ENCODE data around the gene SDHAF1.

The SDHAF1 gene

DNA sequence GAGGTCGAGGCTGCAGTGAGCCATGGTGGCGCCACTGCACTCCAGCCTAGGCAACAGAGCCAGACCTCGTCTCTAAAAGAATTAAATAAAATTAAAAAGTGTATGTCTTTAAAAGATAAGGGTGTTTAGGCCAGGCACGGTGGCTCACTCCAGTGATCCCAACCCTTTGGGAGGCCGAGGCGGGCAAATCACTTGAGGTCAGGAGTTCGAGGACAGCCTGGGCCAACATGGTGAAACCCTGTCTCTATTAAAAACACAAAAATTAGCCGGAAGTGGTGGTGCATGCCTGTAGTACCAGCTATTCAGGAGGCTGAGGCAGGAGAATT, 7.5 kb upstream of the SDHAF1 start:
- DNase-seq, result no peak

DNA sequence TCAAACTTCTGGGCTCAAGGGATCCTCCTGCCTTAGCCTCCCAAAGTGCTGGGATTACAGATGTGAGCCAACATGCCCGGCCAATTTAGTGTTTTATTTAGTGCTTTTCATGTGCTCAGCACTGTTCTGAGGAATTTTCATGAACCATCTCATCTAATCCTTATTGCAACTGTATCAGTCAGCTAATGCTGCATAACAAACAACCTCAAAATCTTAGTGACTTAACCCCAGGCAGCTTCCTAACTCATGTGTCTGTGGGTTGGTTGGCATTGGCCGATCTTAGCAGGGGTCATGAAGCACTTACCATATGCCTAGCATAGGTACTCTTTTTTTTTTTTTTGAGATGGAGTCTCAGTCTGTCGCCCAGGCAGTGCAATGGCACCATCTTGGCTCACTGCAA, 6.2 kb upstream of the SDHAF1 start:
- DNase-seq, result no peak

DNA sequence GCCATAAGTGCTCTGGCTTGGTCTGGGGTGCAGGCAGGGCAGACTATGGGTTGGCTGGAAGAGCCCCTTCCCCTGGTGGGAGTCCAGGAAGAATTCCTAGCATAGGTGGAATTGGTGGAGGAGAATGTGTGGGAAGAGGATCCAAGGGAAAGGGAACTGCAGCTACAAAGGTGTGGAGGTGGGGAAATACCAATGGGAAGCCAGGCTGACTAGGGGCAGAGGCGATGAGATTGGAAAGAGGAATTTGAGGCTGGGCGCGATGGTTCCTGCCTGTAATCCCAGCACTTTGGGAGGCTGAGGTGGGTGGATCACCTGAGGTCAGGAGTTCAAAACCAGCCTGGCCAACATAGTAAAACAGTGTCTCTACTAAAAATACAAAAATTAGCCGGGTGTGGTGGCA, 4.8 kb upstream of the SDHAF1 start:
- DNase-seq, result no peak

DNA sequence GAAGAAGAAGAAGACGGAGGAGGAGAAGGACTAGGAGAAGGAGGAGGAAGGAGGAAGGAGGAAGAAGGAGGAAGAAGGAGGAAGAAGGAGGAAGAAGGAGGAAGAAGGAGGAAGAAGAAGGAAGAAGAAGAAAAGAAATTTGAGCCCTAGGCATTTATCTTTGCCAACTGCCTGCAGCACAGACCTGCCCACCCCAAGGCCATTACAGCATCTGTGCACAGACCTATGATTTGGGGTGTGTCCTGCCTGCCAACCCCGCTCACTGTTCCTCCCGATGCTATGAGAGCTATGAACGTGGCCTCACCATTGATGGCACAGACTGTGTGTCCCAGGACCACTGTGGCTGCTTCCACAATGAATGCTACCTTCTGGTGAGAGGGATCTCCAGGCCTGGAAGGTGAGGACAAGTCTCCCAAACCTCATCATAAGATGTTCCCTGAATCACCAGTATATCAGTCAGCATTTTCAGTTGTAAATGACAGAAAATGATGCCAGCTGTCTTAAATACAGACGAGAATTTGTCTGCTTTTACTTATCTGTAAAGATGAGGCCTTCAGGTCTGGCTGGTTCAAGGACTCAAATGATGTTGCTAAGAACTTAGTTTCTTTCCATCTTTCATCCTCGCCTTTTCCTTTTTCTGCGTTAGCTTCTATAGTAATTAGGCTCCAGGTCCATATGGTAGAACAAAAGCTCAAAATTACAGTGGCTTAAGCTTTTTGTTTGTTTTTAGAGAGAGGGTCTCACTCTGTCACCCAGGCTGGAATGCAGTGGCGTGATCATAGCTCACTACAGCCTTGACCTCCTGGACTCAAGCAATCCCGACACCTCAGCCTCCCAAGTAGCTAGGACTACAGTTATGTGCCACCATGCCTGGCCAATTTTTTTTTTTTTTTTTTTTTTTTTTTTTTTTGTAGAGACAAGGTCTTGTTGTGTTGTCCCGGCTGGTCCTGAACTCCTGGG, 3.9 kb upstream of the SDHAF1 start:
- no peak for DNase-seq

DNA sequence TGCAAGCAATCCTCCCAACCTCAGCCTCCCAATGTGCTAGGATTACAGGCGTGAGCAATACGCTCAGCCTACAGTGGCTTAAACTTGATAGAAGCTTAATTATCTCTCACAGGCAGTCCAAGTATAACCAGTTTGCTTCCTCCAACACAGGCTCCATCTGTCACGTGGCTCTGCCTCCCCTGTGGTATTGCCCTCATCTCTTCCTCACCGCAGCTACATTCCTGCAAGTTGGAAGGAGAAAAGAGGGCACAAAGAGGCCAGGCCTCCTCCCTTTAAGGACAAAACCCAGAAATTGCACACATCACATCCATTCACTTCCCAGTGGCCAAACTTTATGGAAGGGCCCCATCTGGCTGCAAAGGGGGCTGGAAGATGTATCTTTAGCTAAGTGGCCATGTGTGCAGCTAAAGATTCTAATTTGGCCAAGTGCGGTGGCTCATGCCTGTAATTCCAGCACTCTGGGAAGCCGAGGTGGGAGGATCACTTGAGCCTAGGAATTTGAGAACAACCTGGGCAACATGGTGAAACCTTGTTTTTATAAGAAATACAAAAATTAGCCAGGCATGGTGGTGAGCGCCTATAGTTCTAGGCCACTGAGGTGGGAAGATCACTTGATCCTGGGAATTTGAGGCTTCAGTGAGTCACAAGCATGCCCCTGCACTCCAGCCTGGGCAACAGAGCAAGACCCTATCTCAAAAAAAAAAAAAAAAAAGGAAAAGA, 3.1 kb upstream of the SDHAF1 start:
- no peak for DNase-seq

DNA sequence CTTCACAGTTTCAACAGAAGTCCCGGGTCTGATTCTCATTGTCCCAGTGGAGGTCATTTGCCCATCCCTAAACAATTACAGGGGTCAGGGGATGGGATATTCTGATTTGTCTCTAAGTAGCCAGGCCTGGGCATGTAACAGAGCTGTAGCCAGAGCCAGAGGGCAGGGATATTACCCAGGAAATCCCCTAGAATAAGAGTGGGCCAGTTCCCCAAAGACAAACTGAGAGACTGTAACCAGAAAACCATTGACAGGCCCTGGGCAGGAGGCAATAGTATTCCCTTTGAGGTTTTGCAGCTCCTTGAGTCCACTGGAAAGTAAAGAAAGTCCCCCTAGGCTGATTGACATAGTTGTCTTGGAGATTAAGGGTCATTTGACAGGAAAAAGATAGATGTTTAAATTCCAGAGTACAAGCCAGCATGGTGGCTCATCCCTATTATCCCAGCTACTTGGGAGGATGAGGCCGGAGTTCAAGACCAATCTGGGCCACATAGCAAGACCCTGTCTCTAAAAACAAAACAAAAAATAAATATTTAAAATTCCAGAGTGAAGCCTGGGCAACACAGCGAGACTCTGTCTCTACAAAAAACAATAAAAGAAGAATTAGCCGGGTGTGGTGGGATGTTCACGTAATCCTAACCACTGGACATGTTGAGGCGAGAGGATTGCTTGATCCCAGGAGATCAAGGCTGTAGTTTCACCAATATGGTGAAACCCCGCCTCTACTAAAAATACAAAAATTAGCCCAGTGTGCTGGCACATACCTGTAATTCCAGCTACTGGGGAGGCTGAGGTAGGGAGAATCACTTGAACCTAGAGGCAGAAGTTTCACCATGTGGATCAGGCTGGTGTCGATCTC, 1.9 kb upstream of the SDHAF1 start:
- DNase-seq, result no peak

DNA sequence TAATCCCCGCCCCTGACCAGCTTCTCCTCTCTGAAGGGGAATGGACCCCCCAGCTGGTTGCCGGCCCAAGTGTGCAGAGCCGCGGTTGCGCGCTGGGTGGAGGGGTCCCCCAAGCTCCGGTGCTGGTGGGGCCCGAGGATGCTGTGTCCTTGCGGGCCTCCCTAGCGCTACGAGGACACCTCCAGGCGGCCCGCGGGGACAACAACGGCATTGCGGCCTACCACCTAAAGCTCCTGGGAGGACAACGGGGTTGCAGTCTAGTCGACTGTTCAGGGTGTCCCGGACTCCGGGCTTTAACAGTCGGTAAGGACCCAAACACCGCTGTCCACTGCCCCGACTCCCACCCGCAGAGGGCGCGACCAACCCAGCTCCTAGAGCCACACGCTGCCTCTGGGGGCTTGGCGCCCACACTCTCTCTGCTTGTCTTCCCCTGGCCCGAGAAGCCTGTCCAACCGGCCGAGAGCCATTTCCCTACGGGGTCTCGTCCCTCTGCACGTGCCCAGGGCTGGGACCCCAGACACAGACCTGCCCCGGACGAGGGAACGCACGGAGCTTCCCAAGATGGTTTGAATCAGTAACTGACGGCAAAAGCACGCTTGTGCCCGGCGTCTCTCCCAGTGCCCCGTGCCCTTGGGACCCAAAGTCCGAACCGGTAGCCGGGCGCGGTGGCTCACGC, 927 bp upstream of the SDHAF1 start:
- DNase-seq, result no peak

DNA sequence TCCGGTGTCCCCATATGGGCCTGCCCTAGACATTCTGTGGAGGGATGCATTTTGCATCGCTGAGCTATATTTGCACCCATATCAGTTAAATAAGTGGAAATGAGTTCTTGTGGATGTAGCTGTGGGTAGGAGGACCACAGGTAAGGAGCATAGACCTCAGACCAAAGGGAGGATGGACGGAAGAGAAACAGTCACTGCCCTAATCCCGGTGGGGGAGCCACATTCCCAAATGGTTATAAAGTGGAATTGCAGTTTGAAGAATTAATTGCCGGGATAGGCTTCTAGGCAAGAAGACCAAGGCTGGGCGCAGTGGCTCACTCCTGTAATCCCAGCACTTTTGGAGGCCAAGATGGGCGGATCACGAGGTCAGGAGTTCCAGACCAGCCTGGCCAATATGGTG, 1.8 kb downstream of the SDHAF1 start:
- no peak for DNase-seq

DNA sequence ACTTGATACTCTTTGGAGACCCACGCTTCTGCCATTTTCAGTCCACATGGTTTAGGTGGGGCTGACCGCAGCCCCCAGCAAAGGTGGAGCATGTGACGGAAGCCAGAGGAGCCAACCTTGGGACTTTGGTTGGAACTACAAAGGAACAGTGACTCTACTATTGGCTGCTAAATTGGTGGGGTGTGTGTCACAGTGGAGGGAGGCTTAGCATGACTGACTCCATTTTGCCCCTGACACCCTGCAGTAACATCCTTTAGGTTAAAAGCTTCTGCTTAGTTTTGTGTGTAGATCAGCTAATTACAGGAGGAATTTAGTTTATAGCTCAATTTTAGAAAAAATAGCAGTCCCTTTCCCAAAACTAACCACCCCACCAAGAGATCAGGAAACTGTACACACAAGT, 6.6 kb downstream of the SDHAF1 start:
- DNase-seq, result no peak

DNA sequence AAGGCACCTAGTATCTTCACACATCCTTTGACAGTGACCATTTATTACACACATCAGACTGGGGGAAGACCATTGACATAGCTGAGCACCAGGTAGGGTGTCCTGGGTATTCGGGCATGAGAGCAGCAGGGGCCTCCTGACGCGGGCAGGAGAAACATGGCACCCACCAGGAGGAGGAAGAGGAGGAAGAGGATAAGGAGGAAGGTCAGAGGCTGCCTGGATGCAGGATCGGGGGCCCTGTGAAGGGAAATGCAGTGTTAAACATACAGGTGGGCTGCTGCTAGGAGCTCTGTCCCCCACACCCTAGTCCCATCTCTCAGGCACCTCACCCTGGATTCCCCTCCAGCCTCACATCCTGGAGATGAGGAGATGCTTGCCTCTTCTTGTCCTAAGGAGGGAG, 8.3 kb downstream of the SDHAF1 start:
- no peak for DNase-seq

DNA sequence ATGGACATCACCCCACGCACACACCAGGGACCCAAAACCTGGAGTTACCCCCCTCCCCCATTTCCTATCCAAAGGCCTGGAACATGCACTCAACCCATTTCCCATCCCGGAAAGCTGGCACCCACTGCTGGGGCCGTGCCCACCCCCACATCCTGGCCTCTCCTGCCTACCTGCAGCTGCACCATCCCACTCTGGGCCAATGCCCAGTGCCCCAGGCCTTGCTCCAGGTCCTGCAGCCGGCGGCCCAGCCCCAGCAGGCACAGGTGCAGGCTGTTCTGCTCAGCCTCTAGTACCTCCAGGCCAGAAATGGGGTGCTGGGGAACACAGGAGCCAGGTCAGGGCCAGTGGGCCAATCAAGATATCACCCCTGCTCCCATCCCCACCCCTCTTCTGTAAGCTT, 12.0 kb downstream of the SDHAF1 start:
- DNase-seq, result no peak

DNA sequence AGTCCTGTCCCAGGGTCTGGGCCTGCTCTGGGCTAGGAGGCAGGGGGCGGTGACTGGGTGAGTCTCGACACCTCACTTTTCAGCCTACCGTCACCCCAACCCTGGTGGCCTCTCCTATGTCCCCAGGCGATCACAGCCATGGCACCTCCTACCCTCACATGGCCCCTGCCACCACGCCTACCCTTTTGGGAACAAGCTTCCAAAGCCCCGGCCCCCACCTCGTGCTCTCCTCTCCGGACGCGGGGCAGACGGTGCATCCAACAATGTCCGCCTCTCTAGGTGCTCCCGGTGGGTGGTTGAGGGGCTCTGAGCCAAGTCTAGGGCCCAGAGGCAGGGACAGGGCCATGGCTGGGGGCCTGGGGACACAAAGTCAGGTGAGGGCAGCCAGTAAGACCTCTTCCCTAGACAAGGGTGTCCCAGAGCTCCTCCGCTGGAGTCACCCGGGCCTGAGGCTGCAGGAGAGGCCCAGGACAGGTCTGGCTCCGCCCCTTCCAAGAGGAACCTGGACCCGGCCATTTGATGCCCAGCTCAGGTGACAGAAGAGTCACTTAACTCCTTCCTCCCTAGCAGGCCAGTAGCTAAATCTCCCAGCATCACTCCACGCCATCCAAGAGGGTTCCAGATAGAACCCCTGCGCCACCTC, 13.5 kb downstream of the SDHAF1 start, which contains the start of gene SYNE4:
Gene SYNE4 (minus strand): TSS at position 478 of the 643 bp plus-strand sequence. CDS start 132 bp downstream, at position 346.
- no peak for DNase-seq

DNA sequence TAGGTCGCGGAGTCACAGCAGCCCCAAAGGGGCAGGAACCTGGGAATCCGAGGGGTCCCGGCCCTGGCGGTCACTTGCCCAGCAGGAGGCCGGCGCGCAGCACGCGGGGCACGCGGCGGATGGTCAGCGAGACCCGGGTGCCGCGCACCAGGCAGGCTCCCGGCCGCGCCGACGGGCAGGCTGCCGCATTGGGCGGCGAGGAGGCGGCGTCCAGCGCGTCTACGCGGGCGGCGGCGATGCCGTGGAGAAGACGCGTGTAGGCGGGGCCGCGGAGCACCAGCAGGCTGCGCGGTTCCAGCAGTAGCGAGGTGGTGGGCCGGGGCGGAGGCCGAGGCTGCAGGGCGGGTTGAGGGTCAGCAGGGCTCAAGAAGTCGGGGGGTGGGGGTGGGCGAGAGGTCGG, 14.2 kb downstream of the SDHAF1 start:
- DNase-seq, result peak in 1 of 2 experiments; percentile 12

DNA sequence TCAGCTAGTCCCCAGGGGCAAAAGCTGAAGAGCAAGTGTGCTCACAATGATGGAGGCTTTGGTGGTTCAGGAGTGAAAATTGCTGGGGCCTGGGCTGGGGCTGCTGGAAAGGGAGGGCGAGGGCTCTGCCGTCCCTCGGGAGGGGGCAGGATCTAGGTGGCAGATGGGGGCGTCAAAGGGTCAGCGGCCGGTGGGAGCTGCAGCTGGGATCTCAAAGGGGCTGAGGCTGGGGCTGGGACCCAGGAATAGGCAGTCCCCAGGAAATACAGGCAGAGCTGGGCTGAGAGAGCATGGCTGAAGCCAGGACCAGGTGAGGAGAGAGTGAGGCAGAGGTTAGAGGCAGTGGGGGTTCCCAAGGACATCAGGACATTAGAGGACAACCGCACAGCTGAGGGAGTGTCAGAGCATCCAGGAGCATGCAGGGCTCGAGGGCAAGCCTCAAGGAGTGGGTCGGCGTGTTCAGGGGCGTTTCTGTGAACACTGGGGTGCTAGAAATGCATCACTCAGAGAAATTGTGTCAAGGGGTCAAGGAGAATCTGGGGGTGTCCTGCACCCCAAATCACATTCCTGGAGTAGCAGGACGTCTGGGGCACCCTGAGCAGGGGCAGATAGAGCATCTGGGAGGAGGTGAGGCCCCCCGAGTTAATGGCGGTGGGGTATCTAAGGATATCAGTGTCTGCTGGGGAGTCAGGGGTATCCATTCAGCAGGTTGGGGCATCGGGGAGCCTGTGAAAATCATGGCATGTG, 14.8 kb downstream of the SDHAF1 start:
- no peak for DNase-seq

DNA sequence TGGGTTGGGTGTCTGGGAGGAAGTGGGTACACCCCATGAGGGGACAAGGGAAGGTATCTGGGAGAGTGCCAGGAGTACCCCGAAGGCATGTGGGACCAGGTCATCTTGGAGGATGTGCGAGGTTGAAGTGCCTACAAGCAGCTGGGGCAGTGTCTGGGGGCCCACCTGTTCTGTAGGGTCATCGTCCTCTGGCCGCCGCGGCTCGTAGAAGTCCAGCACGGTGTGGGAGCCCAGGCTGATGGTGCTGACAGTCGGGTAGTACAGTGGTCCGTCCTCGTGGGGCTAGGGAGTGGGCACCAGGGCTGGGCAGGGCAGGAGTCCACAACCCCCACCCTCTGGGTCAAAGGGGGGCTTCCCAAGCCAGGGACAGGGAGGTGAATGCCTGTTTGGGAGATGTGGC, 15.4 kb downstream of the SDHAF1 start:
- no peak for DNase-seq

DNA sequence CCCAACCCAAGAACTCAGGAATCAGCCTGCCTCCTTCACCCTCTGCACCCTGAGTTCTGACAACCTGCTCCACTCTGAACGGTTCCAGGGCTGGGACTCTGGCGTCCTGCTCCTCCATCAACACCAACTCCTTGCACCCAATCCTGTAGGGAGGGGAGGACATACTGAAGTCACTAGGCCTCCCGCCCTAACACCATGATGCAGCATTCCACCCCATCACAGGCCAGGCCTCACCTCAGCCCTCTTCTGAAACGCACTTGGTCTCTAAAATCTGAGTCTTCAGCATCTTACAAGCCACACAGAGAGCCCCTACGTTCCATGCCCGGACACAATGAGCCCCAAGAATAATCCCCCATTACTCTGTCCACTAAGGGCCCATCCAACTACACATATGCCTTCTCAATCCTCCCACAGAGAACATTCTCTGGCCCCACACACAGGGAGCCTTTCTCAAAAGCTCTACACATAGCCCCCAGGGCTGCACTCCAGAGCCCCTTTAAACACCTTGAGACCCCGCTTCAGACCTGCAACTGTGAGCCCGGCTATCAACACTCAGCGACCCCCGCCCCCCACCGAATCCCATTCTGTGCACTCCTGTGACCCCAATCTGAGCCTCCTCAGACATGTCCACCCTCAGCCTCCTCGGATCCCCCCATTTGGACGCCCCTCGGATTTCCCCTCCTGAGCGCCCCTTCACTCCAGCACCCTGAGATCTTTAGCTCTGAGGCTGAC, 18.5 kb downstream of the SDHAF1 start:
- no peak for DNase-seq

DNA sequence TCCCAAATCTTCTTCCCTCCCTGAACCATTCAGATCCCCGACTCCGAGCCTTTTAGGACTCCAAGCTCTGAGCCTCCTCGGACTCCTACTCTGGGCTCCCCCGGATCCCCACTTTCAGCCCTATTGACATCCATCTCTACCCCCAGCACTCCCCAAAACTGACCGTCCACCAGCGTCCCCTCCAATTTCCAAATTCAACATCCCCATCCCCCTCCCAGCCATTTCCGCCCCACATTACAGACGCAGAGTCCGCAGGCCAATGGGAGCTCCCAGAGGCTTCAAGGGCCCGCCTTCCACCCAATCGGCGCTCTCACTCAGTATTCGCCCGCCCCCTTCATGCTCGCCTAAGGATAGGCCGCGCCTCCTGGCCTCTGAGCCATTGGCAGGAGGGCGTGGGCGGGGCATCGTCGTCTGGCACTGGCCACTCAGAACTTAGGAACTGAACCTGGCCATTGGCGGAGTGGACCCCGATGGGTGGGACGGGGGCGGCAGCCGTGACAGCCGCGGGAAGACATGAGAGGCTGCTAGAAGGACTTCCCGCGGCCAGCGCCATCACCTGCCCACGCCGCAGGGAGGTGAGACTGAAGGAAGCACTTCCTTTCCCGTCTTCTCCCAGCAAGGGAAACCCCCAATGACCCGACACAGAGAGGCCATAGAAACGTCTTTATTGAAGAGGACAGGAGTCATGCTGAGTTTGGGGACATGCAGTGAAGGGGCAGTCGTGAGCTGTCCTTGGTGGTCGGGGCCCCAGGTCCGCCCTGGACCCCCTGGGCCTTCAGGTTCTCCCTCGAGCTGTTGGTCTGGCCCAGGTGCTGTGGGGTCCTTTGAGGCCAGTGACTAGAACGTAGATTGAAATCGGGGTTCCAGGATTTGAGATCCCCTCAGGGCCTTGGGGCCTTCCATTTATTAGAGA, 19.3 kb downstream of the SDHAF1 start, which contains the start of gene ALKBH6:
Gene ALKBH6 (minus strand): TSS at position 202 of the 913 bp plus-strand sequence. CDS start 816 bp downstream, outside the sequence.
- peak; percentile 93 to 97 for DNase-seq

DNA sequence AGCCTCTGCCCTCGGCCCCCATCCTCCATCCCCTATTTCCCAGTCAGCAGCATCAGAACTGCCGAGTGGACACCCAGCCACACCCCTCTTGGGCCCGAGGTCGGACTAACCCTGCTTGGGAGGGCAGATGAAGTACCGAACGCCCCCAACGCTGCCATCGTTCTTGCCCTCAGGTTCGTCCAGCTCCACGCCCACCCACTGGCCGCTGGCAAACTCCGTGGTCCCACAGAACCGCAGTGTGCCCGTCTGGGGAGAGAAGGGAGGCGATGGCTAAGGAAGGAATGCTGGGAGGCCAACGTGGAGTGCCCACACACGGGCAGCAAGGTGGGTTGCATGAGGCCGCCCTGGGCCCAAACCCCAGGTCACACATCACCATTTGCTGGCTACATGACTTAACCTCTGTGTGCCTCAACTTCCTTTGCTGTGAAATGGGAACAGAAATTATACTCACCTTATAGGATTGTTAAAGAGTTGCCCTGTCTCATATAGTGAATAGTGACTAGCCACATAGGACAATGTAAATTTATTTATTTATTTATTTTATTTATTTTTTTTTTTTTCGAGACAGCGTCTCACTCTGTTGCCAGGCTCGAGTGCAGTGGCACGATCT, 24.2 kb downstream of the SDHAF1 start:
- DNase-seq, result no peak

DNA sequence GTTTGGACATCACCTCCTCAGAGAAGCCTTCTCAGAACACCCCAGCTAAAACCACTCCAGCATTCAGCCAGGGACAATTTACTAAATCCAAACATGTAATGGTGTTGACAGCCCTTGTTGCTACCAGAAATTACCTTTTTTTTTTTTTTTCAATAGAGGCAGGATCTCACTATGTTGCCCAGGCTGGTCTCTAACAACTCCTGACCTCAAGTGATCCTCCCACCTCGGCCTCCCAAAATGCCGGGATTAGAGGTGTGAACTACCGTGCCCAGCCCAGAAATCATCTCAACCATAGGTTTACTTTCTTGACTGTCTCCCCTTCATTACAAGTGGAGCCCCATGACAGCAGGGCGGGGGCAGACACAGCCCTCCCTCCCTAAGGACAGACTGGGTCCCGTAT, 28.4 kb downstream of the SDHAF1 start:
- no peak for DNase-seq
